ENCODE results near the gene DENND1C. TPM values are rescaled to one million over a fixed set of nuclear protein-coding genes. Genes with fewer than 3 reads are reported as not detected.
A peak's percentile ranks its signal among the peaks of the same experiment; 100 is the strongest.
"Not testable (repeated sequence)": the region's sequence is repeated elsewhere in the genome, so short reads cannot be mapped to it uniquely, and the experiment has no call there.

Gene DENND1C
- total and polyA plus RNA-seq, 8 donors = 0.51 to 3.2 (median 1.7) TPM

GRCh38 chr19:6509118-6509971 is 27.8 kb upstream of the DENND1C start:
- Histone ChIP-seq H3K27me3 (no peaks in the 10 kb centered on the region), H3K4me1 (peaks cover 0 to 10% (median 0%) of the 10 kb centered on the region in 3 donors), H3K27ac (peak overlapping the region; percentile 57 to 82 (median 72)), H3K4me3 (no peak overlapping the region), H3K9me3 (no peaks in the 10 kb centered on the region), H3K36me3 (no peaks in the 10 kb centered on the region)
- FAIRE-seq = no peak
- TF ChIP-seq, protein P1, sequence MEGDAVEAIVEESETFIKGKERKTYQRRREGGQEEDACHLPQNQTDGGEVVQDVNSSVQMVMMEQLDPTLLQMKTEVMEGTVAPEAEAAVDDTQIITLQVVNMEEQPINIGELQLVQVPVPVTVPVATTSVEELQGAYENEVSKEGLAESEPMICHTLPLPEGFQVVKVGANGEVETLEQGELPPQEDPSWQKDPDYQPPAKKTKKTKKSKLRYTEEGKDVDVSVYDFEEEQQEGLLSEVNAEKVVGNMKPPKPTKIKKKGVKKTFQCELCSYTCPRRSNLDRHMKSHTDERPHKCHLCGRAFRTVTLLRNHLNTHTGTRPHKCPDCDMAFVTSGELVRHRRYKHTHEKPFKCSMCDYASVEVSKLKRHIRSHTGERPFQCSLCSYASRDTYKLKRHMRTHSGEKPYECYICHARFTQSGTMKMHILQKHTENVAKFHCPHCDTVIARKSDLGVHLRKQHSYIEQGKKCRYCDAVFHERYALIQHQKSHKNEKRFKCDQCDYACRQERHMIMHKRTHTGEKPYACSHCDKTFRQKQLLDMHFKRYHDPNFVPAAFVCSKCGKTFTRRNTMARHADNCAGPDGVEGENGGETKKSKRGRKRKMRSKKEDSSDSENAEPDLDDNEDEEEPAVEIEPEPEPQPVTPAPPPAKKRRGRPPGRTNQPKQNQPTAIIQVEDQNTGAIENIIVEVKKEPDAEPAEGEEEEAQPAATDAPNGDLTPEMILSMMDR (IDR thresholded peaks at IDR 0.05) = no peak
- WGBS, 2 donors = 20 to 31% methylated on average over 20 of the region's 20 CpGs
- DNase-seq = peak; percentile 72 to 94 (median 86)
- intact Hi-C loops (cut with DNase I) = no loop called here
- ATAC-seq = peak; percentile 85 to 93 (median 90)

GRCh38 chr19:6508028-6508771 is 26.6 kb upstream of the DENND1C start:
- intact Hi-C loops (cut with DNase I); DNase-seq; H3K4me3 ChIP-seq; FAIRE-seq; H3K9me3 ChIP-seq; H3K36me3 ChIP-seq; H3K27me3 ChIP-seq; ATAC-seq: not testable (repeated sequence)
- peaks cover 0 to 10% (median 0%) of the 10 kb centered on the region in 3 donors for H3K4me1 ChIP-seq
- peak overlapping the region in 3 of 4 donors; percentile 68 to 82 (median 75) for H3K27ac ChIP-seq
- WGBS, 2 donors = 86 to 89% methylated on average over 9 of the region's 9 CpGs

- DNase-seq (no peak), FAIRE-seq (no peak), ATAC-seq (no peak)
- H3K9me3 ChIP-seq = no peaks in the 10 kb centered on the region
- no peak overlapping the region for H3K4me3 ChIP-seq
- WGBS, 2 donors = 71 to 80% methylated on average over 9 of the region's 9 CpGs
- H3K36me3 ChIP-seq = no peaks in the 10 kb centered on the region
- H3K27me3 ChIP-seq = no peaks in the 10 kb centered on the region
- TF ChIP-seq, protein P1 (IDR thresholded peaks at IDR 0.05) = no peak
- intact Hi-C loops (cut with DNase I) = no loop called here
- H3K27ac ChIP-seq = no peak overlapping the region
- H3K4me1 ChIP-seq = peaks cover 0 to 4% (median 2%) of the 10 kb centered on the region in 3 donors
These were observed 22.0 kb upstream of the DENND1C start for GRCh38 chr19:6503407-6504201.

DNA sequence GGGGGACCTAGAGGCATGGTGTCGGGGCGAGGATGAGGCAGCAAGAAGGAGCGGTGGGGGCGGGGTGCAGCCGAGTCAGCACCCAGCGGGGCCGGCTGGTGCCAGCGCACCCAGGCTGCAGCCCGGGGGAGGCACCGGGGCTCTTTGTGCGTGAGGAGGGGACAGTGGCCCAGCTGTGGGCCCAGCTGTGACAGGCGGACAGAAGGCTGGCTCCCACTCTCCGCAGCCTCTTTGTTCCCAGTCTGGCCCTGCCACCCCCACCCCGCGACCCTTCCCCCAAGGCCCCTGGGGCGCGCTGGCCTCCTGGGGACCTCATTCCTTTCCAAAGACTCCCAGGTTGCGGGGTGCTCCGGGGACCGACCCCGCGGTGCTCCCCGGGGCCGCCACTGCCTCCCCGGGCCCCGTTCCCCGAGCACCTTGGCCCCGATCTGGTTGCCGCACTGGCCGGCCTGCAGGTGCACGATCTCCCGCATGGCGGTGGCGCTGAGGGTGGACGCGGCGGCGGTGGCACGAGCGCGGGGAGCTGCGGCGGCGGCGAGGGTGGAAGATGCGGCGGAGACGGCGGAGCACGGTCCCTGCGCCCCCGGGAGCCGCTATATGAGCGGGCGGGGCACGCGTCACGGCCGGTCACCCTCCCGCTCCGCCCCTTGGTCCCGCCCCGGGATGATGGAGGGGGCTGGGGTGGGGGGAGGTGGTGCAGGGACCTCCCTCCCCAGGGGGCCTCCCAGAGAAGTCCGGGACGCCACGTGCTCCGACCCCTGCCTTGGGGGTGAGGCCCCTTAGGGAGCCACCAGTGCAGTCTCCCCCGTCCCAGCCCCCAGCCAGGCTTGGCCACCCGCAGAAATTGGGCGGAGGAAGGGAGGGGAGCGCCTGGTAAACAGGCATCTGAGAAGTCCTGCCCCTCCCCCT is 20.4 kb upstream of the DENND1C start, which contains the start of gene TUBB4A:
Gene TUBB4A, minus strand, starts transcription at position 570 of the 909 bp plus-strand sequence. Its CDS starts 97 bp downstream, at position 473.
- H3K27me3 ChIP-seq = no peaks in the 10 kb centered on the region
- no peak for FAIRE-seq

More for the DNA sequence above, 20.4 kb upstream of the DENND1C start, which contains the start of gene TUBB4A:
- peak within 1 kb of the TSS; percentile 45 to 62 (median 56) for H3K4me3 ChIP-seq
- no peaks in the 10 kb centered on the region for H3K9me3 ChIP-seq
- H3K27ac ChIP-seq = no peak within 1 kb of the TSS
- TF ChIP-seq, protein P1 (IDR thresholded peaks at IDR 0.05) = no peak
- ATAC-seq = peak; percentile 59 to 82 (median 66)
- peaks cover 0 to 4% (median 0%) of the 10 kb centered on the region in 3 donors for H3K4me1 ChIP-seq
- intact Hi-C loops (cut with DNase I) = no loop called here
- WGBS, 2 donors = 0 to 1% methylated on average over 60 to 71 of the region's 71 CpGs
- peak in 4 of 6 donors; percentile 11 to 80 (median 62) for DNase-seq
- no peaks in the 10 kb centered on the region for H3K36me3 ChIP-seq
